HCT116 (cell line): Measurements from ENCODE around the gene TAB3. TPM values are rescaled to one million over a fixed set of nuclear protein-coding genes. Genes with fewer than 3 reads are reported as not detected.

ENCODE experiments used
- ATAC-seq: fragments of 200-7000 bp; cut with Tn5 transposase; 2 replicates; pipeline ENCODE4 v1.9.1; 2020; ENCODE audit warnings: mild to moderate bottlenecking, moderate library complexity
- BruUV-seq: library from RNA; stranded (reverse); fragments of 400-500 nt; replicated peaks from 2 replicates; lab custom pipeline; 2021; lab: Mats Ljungman, UMichigan
- CTCF ChIA-PET: fragments of 300-600 bp; sonication (Branson Sonifier 250); formaldehyde crosslinking; loops from one replicate; lab custom pipeline; 2021; ENCODE audit warnings: antibody characterized with exemption; lab: Charles Lee
- POLR2A ChIA-PET: fragments of 300-600, 350-600 bp; sonication (Branson Sonifier 250); formaldehyde crosslinking; loops from one replicate; lab custom pipeline; 2021; ENCODE audit warnings: antibody characterized with exemption; lab: Charles Lee
- RAD21 ChIA-PET, 2 experiments: fragments of 300-600 bp; sonication (Branson Sonifier 250); formaldehyde crosslinking; loops; one replicate each; lab custom pipeline; 2023; ENCODE audit warnings: low total read pairs in 2 of 2; ENCODE audit not compliant: uncharacterized antibody in 2 of 2, unreplicated experiment in 2 of 2, low non-redundant PET in 1 of 2; lab: Charles Lee
- DNase-seq: peaks from one replicate; pipeline ENCODE4 v3.0.0-alpha.2; 2010; ENCODE audit warnings: low read depth, low spot score
- H2AFZ ChIP-seq: fragments of 200-600 bp; shearing (Covaris generic), sonication (generic); 2 replicates; pipeline ENCODE4 v1.6.1; 2017; ENCODE audit warnings: low read depth, mixed run types, mixed read lengths, antibody characterized with exemption, low read length; ENCODE audit not compliant: poor library complexity, severe bottlenecking
- H3K27ac ChIP-seq: 2 replicates; pipeline ENCODE4 v1.5.1; 2012; ENCODE audit warnings: low read depth, low read length
- H3K27me3 ChIP-seq: fragments of 200-600 bp; sonication (generic); 2 replicates; pipeline ENCODE4 v1.6.1; 2016; ENCODE audit warnings: mixed run types, low read length, mixed read lengths; ENCODE audit not compliant: insufficient read depth
- H3K36me3 ChIP-seq, 2 experiments: fragments of 200-500 bp in 1 of 2; fragments of 200-600 bp in 1 of 2; sonication (Bioruptor generic) in 1 of 2; sonication (generic) in 1 of 2; 2 replicates each; pipeline versions ENCODE4 v1.5.1 to v1.6.1; 2014 to 2016; ENCODE audit warnings: low read length in 2 of 2, inconsistent platforms in 1 of 2, mixed read lengths in 1 of 2, mixed run types in 1 of 2; ENCODE audit not compliant: insufficient read depth in 2 of 2, control insufficient read depth in 1 of 2
- H3K4me1 ChIP-seq, 2 experiments: fragments of 200-600 bp in 1 of 2; sonication (generic) in 1 of 2; 2 replicates each; pipeline versions ENCODE4 v1.5.1 to v1.6.1; 2012 to 2017; ENCODE audit warnings: low read length in 2 of 2, inconsistent platforms in 1 of 2, mild to moderate bottlenecking in 1 of 2, mixed read lengths in 1 of 2, mixed run types in 1 of 2, moderate library complexity in 1 of 2; ENCODE audit not compliant: insufficient read depth in 2 of 2, control insufficient read depth in 1 of 2
- H3K4me2 ChIP-seq: fragments of 200-600 bp; sonication (generic); 2 replicates; pipeline ENCODE4 v1.6.1; 2017; ENCODE audit warnings: mixed run types, low read length, mixed read lengths
- H3K4me3 ChIP-seq, 2 experiments: fragments of 200-600 bp in 1 of 2; sonication (generic) in 1 of 2; replicated peaks in 1 of 2; 2 replicates each; pipeline ENCODE4 v1.5.1; 2011 to 2016; ENCODE audit warnings: low read length in 2 of 2, control low read depth in 1 of 2, low read depth in 1 of 2, mild to moderate bottlenecking in 1 of 2, mixed read lengths in 1 of 2, mixed run types in 1 of 2
- H3K79me2 ChIP-seq: fragments of 200-600 bp; sonication (generic); 2 replicates; pipeline ENCODE4 v1.6.1; 2017; ENCODE audit warnings: mild to moderate bottlenecking, mixed run types, low read length, moderate library complexity, mixed read lengths; ENCODE audit not compliant: insufficient read depth
- H3K9ac ChIP-seq: fragments of 200-600 bp; sonication (generic); 2 replicates; pipeline ENCODE4 v1.6.1; 2016; ENCODE audit warnings: low read length, mixed read lengths
- H3K9me2 ChIP-seq: fragments of 200-600 bp; sonication (generic), shearing (Covaris generic); 2 replicates; pipeline ENCODE4 v1.6.1; 2017; ENCODE audit warnings: mixed run types, mild to moderate bottlenecking, moderate library complexity; ENCODE audit not compliant: insufficient read depth
- H3K9me3 ChIP-seq, 2 experiments: fragments of 200-500 bp in 1 of 2; fragments of 200-600 bp in 1 of 2; sonication (Bioruptor generic) in 1 of 2; sonication (generic) in 1 of 2; 2 replicates each; pipeline ENCODE4 v1.6.1; 2014 to 2017; ENCODE audit warnings: low read length in 2 of 2, mixed read lengths in 2 of 2, inconsistent platforms in 1 of 2, low read depth in 1 of 2, mild to moderate bottlenecking in 1 of 2, mixed run types in 1 of 2, moderate library complexity in 1 of 2; ENCODE audit not compliant: control insufficient read depth in 1 of 2, insufficient read depth in 1 of 2
- H4K20me1 ChIP-seq: fragments of 200-600 bp; sonication (generic), shearing (Covaris generic); 2 replicates; pipeline ENCODE4 v1.6.1; 2017; ENCODE audit warnings: mixed run types, mild to moderate bottlenecking, moderate library complexity; ENCODE audit not compliant: insufficient read depth
- CBX3 ChIP-seq: IDR thresholded peaks from 2 replicates; pipeline ENCODE4 v1.6.1; 2012; ENCODE audit warnings: low read depth
- CEBPB ChIP-seq: IDR thresholded peaks from 2 replicates; pipeline ENCODE4 v1.6.1; 2012; ENCODE audit warnings: low read depth
- EGR1 ChIP-seq: IDR thresholded peaks from 2 replicates; pipeline ENCODE4 v1.6.1; 2012; ENCODE audit warnings: low read depth
- ELF1 ChIP-seq: IDR thresholded peaks from 2 replicates; pipeline ENCODE4 v1.6.1; 2012; ENCODE audit warnings: low read depth, borderline replicate concordance
- EZH2phosphoT487 ChIP-seq: fragments of 200-600 bp; IDR thresholded peaks from 2 replicates; pipeline ENCODE4 v1.6.1; 2018; ENCODE audit warnings: antibody characterized with exemption, borderline replicate concordance
- MAX ChIP-seq: IDR thresholded peaks from 2 replicates; pipeline ENCODE4 v1.6.1; 2012
- POLR2A ChIP-seq: IDR thresholded peaks from 2 replicates; pipeline ENCODE4 v1.7.0; 2011; ENCODE audit warnings: borderline replicate concordance; ENCODE audit not compliant: insufficient read depth, insufficient read length; ENCODE audit errors: extremely low read depth
- POLR2AphosphoS5 ChIP-seq: IDR thresholded peaks from 2 replicates; pipeline ENCODE4 v1.6.1; 2011; ENCODE audit warnings: mild to moderate bottlenecking, low read depth, low read length, moderate library complexity
- REST ChIP-seq: IDR thresholded peaks from 2 replicates; pipeline ENCODE4 v1.6.1; 2012; ENCODE audit warnings: low read depth
- SP1 ChIP-seq: IDR thresholded peaks from 2 replicates; pipeline ENCODE4 v1.6.1; 2012; ENCODE audit warnings: low read depth
- SRF ChIP-seq: IDR thresholded peaks from 2 replicates; pipeline ENCODE4 v1.6.1; 2012; ENCODE audit warnings: low read depth
- TCF7L2 ChIP-seq: IDR thresholded peaks from 2 replicates; pipeline ENCODE4 v1.7.0; 2011; ENCODE audit warnings: borderline replicate concordance, inconsistent platforms; ENCODE audit not compliant: insufficient read depth, insufficient read length; ENCODE audit errors: extremely low read depth
- YY1 ChIP-seq: IDR thresholded peaks from 2 replicates; pipeline ENCODE4 v1.6.1; 2011; ENCODE audit warnings: low read length, low read depth, moderate library complexity, mild to moderate bottlenecking; ENCODE audit not compliant: insufficient replicate concordance; ENCODE audit errors: extremely low read depth
- ZBTB33 ChIP-seq: IDR thresholded peaks from 2 replicates; pipeline ENCODE4 v1.6.1; 2011; ENCODE audit warnings: mild to moderate bottlenecking, low read length, moderate library complexity; ENCODE audit not compliant: insufficient replicate concordance; ENCODE audit errors: extremely low read depth
- ZFX ChIP-seq: fragments of 450-650 bp; IDR thresholded peaks from 2 replicates; pipeline ENCODE4 v1.6.1; 2017
- ZNF274 ChIP-seq: fragments of 200-500 bp; sonication (Bioruptor generic); IDR thresholded peaks from 2 replicates; pipeline ENCODE4 v1.6.1; 2014; ENCODE audit warnings: mild to moderate bottlenecking, low read depth, low read length, inconsistent platforms
- intact Hi-C: fragments of 100-400 bp; cut with micrococcal nuclease; formaldehyde crosslinking; loops from 2 replicates; pipeline ENCODE4 v1.10.0; 2022
- total RNA-seq: library from RNA; stranded (reverse); gene quantifications from one replicate; pipeline ENCODE4 v1.2.1, GENCODE V29; 2021; ENCODE audit not compliant: unreplicated experiment

Gene TAB3
- total RNA-seq, 1 experiment from 2014 or later, result 11.2 TPM

GRCh38 chrX:30900227-30900626, 11.2 kb upstream of the TAB3 start:
- DNase-seq, result no peak
- POLR2A ChIA-PET, result no interaction called here

More at GRCh38 chrX:30900227-30900626, 11.2 kb upstream of the TAB3 start:
- intact Hi-C loops, result no loop called here
- Histone ChIP-seq H3K9me3 (no peaks in the 10 kb centered on the region), H3K9me2 (no peaks in the 10 kb centered on the region), H2AFZ (no peak overlapping the region), H3K27ac (no peak overlapping the region), H3K79me2 (no peaks in the 10 kb centered on the region), H3K4me2 (peak overlapping the region; percentile 17; the same call in 1 of the 2 replicates), H3K9ac (no peak overlapping the region), H3K4me3 (no peak overlapping the region), H4K20me1 (no peaks in the 10 kb centered on the region), H3K36me3 (no peaks in the 10 kb centered on the region), H3K4me1 (peaks cover 0 to 8% of the 10 kb centered on the region in 2 experiments; a peak in 1 of 4 replicates), H3K27me3 (no peaks in the 10 kb centered on the region)
- RAD21 ChIA-PET, result no interaction called here
- no peak for TF ChIP-seq SP1
- TF ChIP-seq POLR2A, result no peak
- TF ChIP-seq TCF7L2, result no peak
- no peak for TF ChIP-seq POLR2AphosphoS5
- TF ChIP-seq YY1, result no peak
- no peak for TF ChIP-seq CEBPB
- no peak for TF ChIP-seq EGR1
- no peak for TF ChIP-seq SRF
- TF ChIP-seq CBX3, result no peak
- no peak for TF ChIP-seq ELF1
- TF ChIP-seq ZNF274, result no peak
- TF ChIP-seq MAX, result no peak
- TF ChIP-seq ZFX, result no peak
- TF ChIP-seq EZH2phosphoT487, result no peak
- TF ChIP-seq REST, result no peak
- TF ChIP-seq ZBTB33, result no peak
- BruUV-seq, result no TSS peak
- CTCF ChIA-PET, result no interaction called here
- ATAC-seq, result no peak
